Endothelial cell of umbilical vein (primary cell): ENCODE measurements around the gene SMAD9. TPM values are rescaled to one million over a fixed set of nuclear protein-coding genes. Genes with fewer than 3 reads are reported as not detected.

Source experiments
- BruUV-seq: library from RNA; stranded (reverse); fragments of 400-500 nt; replicated peaks from 2 replicates; lab custom pipeline; 2021; lab: Mats Ljungman, UMichigan
- CTCF ChIA-PET: fragments of 300-600, 350-600 bp; sonication (Branson Sonifier 250); formaldehyde crosslinking; loops from one replicate; lab custom pipeline; 2021; ENCODE audit warnings: antibody characterized with exemption, inconsistent platforms; lab: Charles Lee
- POLR2A ChIA-PET: fragments of 300-600, 350-600 bp; sonication (Branson Sonifier 250); formaldehyde crosslinking; loops from one replicate; lab custom pipeline; 2021; ENCODE audit warnings: antibody characterized with exemption, inconsistent platforms; lab: Charles Lee
- DNase-seq: peaks from one replicate; pipeline ENCODE4 v3.0.0-alpha.2; 2011; ENCODE audit warnings: low read depth, low spot score
- FAIRE-seq: peaks from 2 replicates; lab custom pipeline; 2011; peaks lifted over from hg19 to GRCh38; lab: Jason Lieb, UNC
- H2AFZ ChIP-seq: 2 replicates; pipeline ENCODE4 v1.6.0; 2012; ENCODE audit warnings: low read depth, low read length, control low read depth, inconsistent platforms
- H3K27ac ChIP-seq: 2 replicates; pipeline ENCODE4 v1.5.1; 2011; ENCODE audit warnings: low read depth, mild to moderate bottlenecking, control low read depth, low read length, moderate library complexity; ENCODE audit not compliant: insufficient read depth
- H3K27me3 ChIP-seq, 2 experiments: 2 replicates each; pipeline versions ENCODE4 v1.6.0 to v1.6.1; 2011; ENCODE audit warnings: low read length in 2 of 2, mixed read lengths in 1 of 2; ENCODE audit not compliant: control insufficient read depth in 2 of 2, insufficient read depth in 2 of 2
- H3K36me3 ChIP-seq, 2 experiments: 2 replicates in 1 of 2; 3 replicates in 1 of 2; pipeline ENCODE4 v1.5.1; 2011; ENCODE audit warnings: low read length in 2 of 2, mild to moderate bottlenecking in 1 of 2, moderate library complexity in 1 of 2; ENCODE audit not compliant: control insufficient read depth in 2 of 2, insufficient read depth in 2 of 2; ENCODE audit errors: extremely low read depth in 1 of 2
- H3K4me1 ChIP-seq: 3 replicates; pipeline ENCODE4 v1.5.1; 2011; ENCODE audit warnings: mild to moderate bottlenecking, low read length; ENCODE audit not compliant: control insufficient read depth, insufficient read depth; ENCODE audit errors: extremely low read depth
- H3K4me2 ChIP-seq: 2 replicates; pipeline ENCODE4 v1.6.1; 2011; ENCODE audit warnings: low read length, control low read depth, mixed read lengths; ENCODE audit not compliant: insufficient read depth
- H3K4me3 ChIP-seq, 3 experiments: fragments of 200-600 bp in 1 of 3; sonication (generic), shearing (Covaris generic) in 1 of 3; replicated peaks in 1 of 3; 2 replicates each; pipeline ENCODE4 v1.5.1; 2011 to 2016; ENCODE audit warnings: control low read depth in 3 of 3, low read length in 3 of 3, mild to moderate bottlenecking in 2 of 3, inconsistent platforms in 1 of 3, low read depth in 1 of 3, moderate library complexity in 1 of 3; ENCODE audit not compliant: insufficient read depth in 1 of 3
- H3K79me2 ChIP-seq: 2 replicates; pipeline ENCODE4 v1.6.0; 2012; ENCODE audit warnings: low read length, inconsistent platforms; ENCODE audit not compliant: control insufficient read depth, insufficient read depth
- H3K9ac ChIP-seq: replicated peaks from 2 replicates; pipeline ENCODE3; 2011; ENCODE audit warnings: low read length, control low read depth; ENCODE audit not compliant: insufficient read depth; ENCODE audit errors: extremely low read depth
- H3K9me1 ChIP-seq: replicated peaks from 3 replicates; pipeline ENCODE4 v1.6.0; 2011; ENCODE audit warnings: mild to moderate bottlenecking, low read length; ENCODE audit not compliant: control insufficient read depth, insufficient read depth; ENCODE audit errors: extremely low read depth
- H3K9me3 ChIP-seq: replicated peaks from 2 replicates; pipeline ENCODE4 v1.5.1; 2012; ENCODE audit warnings: low read length, inconsistent platforms; ENCODE audit not compliant: control insufficient read depth, insufficient read depth
- H4K20me1 ChIP-seq: replicated peaks from 2 replicates; pipeline ENCODE3; 2011; ENCODE audit warnings: mild to moderate bottlenecking, low read length; ENCODE audit not compliant: control insufficient read depth, insufficient read depth; ENCODE audit errors: extremely low read depth
- EZH2 ChIP-seq: IDR thresholded peaks from 2 replicates; pipeline ENCODE4 v1.6.1; 2012; ENCODE audit warnings: borderline replicate concordance, low read depth, mild to moderate bottlenecking, moderate library complexity, low read length, inconsistent platforms; ENCODE audit not compliant: severe bottlenecking
- FOS ChIP-seq: IDR thresholded peaks from 2 replicates; pipeline ENCODE4 v1.6.1; 2011; ENCODE audit warnings: mild to moderate bottlenecking, low read length, moderate library complexity, borderline replicate concordance; ENCODE audit not compliant: insufficient read depth
- GATA2 ChIP-seq: IDR thresholded peaks from 2 replicates; pipeline ENCODE4 v1.7.0; 2011; ENCODE audit warnings: low read depth, mild to moderate bottlenecking, moderate library complexity, mixed read lengths, low read length; ENCODE audit not compliant: insufficient read length, insufficient read depth
- JUN ChIP-seq: IDR thresholded peaks from 2 replicates; pipeline ENCODE4 v1.6.1; 2011; ENCODE audit warnings: borderline replicate concordance, low read depth; ENCODE audit not compliant: insufficient read length, insufficient read depth
- MYC ChIP-seq: IDR thresholded peaks from one replicate; pipeline ENCODE4 v1.6.1; 2011; ENCODE audit warnings: mild to moderate bottlenecking, low read depth, low read length
- POLR2A ChIP-seq: IDR thresholded peaks from 2 replicates; pipeline ENCODE4 v1.6.1; 2012; ENCODE audit warnings: low read depth, mild to moderate bottlenecking, control low read depth, low read length
- POLR2AphosphoS5 ChIP-seq: IDR thresholded peaks from 2 replicates; pipeline ENCODE4 v1.6.1; 2012; ENCODE audit warnings: low read depth, mild to moderate bottlenecking, control low read depth, low read length, moderate library complexity; ENCODE audit not compliant: insufficient read depth
- dilution Hi-C: fragments of 300-500 bp; cut with MboI; formaldehyde crosslinking; loops from one replicate; pipeline ENCODE4 v1.15.0; 2019; ENCODE audit warnings: low sequenced_read_pairs; ENCODE audit not compliant: extremely low pct_ligation_motif_present
- intact Hi-C: fragments of 100-400 bp; cut with micrococcal nuclease; formaldehyde crosslinking; loops from one replicate; pipeline ENCODE4 v1.10.0; 2022
- polyA plus RNA-seq, 4 experiments: library from polyadenylated mRNA; depleted of rRNA in 3 of 4; stranded (reverse) in 3 of 4; unstranded in 1 of 4; fragments of >200 nt; gene quantifications; 2 replicates each; pipeline versions ENCODE4 v1.2.1 to v1.2.3, GENCODE V29; 2011 to 2012; ENCODE audit warnings: missing spikeins in 1 of 4
- total RNA-seq: library from RNA; stranded (reverse); gene quantifications from 2 replicates; pipeline ENCODE4 v1.2.3, GENCODE V29; 2021
- TF ChIP-seq, protein P1 (sequence below), 2 donors: IDR thresholded peaks; 1 replicate in 1 of 2; 2 replicates in 1 of 2; pipeline ENCODE4 v1.5.1; 2011; ENCODE audit warnings: low read length in 2 of 2, mild to moderate bottlenecking in 2 of 2, moderate library complexity in 2 of 2, control low read depth in 1 of 2, inconsistent platforms in 1 of 2, low read depth in 1 of 2; ENCODE audit not compliant: insufficient read depth in 1 of 2; ENCODE audit errors: extremely low read depth in 1 of 2
- TF ChIP-seq, protein P2 (sequence below): IDR thresholded peaks from 2 replicates; pipeline ENCODE4 v1.6.1; 2011; ENCODE audit not compliant: insufficient read depth, insufficient read length

The SMAD9 gene
- total and polyA plus RNA-seq, 2 donors (not counting 3 experiments of a cell fraction or from before 2014, with no cell fraction given) = 2.2 to 4.2 TPM

DNA sequence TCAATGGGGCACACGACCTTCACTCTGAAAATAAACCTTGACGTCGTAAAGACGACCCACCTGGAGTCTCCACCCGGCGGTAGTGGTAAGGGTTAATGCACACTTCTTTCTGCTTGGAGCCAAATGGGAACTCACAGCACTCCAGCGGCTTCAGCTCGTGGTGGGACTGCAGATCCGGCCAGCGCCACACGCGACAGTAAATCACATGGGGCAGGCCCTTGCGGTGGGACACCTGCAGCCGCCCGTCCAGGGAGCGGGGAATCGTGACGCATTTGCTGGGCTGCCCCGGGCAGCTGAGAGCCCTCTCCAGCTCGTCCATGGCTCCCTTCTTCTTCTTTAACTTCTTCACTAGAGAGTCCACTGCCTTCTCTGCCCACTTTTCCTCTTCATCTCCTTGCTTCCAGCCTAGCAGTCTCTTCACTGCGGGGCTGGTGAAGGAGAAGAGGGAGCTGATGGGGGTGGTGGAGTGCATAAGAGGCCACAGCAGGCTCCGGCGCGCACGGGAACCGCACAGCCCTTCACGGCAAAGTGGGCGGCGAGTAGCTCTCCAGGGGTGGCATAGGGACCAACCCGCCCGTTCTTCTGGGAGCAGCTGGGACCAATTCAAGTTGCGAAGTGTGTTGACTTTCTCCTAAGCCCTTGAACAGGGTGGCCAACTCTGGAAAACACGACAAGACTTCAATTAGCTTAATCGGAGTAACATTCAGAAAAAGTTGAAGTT, 40.7 kb downstream of the SMAD9 start:
- DNase-seq (no peak), FAIRE-seq (no peak)
- TF ChIP-seq FOS (no peak), MYC (no peak), EZH2 (no peak), POLR2A (no peak), POLR2AphosphoS5 (no peak), GATA2 (no peak), JUN (no peak)
- TF ChIP-seq, protein P1, sequence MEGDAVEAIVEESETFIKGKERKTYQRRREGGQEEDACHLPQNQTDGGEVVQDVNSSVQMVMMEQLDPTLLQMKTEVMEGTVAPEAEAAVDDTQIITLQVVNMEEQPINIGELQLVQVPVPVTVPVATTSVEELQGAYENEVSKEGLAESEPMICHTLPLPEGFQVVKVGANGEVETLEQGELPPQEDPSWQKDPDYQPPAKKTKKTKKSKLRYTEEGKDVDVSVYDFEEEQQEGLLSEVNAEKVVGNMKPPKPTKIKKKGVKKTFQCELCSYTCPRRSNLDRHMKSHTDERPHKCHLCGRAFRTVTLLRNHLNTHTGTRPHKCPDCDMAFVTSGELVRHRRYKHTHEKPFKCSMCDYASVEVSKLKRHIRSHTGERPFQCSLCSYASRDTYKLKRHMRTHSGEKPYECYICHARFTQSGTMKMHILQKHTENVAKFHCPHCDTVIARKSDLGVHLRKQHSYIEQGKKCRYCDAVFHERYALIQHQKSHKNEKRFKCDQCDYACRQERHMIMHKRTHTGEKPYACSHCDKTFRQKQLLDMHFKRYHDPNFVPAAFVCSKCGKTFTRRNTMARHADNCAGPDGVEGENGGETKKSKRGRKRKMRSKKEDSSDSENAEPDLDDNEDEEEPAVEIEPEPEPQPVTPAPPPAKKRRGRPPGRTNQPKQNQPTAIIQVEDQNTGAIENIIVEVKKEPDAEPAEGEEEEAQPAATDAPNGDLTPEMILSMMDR (IDR thresholded peaks at IDR 0.05; ENCODE audit: extremely low read depth in 1 of 2, insufficient read depth in 1 of 2, low read depth in 1 of 2, low read length in 2 of 2) = no peak
- TF ChIP-seq, protein P2, sequence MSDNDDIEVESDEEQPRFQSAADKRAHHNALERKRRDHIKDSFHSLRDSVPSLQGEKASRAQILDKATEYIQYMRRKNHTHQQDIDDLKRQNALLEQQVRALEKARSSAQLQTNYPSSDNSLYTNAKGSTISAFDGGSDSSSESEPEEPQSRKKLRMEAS = no peak
- H3K4me3 ChIP-seq = no peak overlapping the region
- H3K9me1 ChIP-seq = no peaks in the 10 kb centered on the region
- ChIA-PET CTCF (interaction anchor here (0.5 to 1.3 kb wide), 2 partner anchors 11 to 51 kb away, joined by 3 read pairs; no protein-coding TSS in a partner anchor), POLR2A (no interaction called here)
- BruUV-seq = no TSS peak
- no peak overlapping the region for H2AFZ ChIP-seq
- intact Hi-C loops (no loop called here), dilution Hi-C loops (no loop called here)
- no peak overlapping the region for H3K9ac ChIP-seq
- no peak overlapping the region for H3K27ac ChIP-seq
- H3K4me1 ChIP-seq = peaks cover 8% of the 10 kb centered on the region
- H3K27me3 ChIP-seq = no peaks in the 10 kb centered on the region
- H3K9me3 ChIP-seq = no peaks in the 10 kb centered on the region
- H3K79me2 ChIP-seq = no peaks in the 10 kb centered on the region
- no peaks in the 10 kb centered on the region for H3K36me3 ChIP-seq
- no peaks in the 10 kb centered on the region for H4K20me1 ChIP-seq
- no peak overlapping the region for H3K4me2 ChIP-seq
